Right atrium auricular region (tissue), 2 donors: ENCODE data around the gene CAMTA1. TPM values are rescaled to one million over a fixed set of nuclear protein-coding genes. Genes with fewer than 3 reads are reported as not detected.

Source experiments
- DNase-seq: peaks from one replicate; pipeline ENCODE4 v3.0.0-alpha.2; 2019; ENCODE audit warnings: low spot score
- H3K27ac ChIP-seq, 2 donors: fragments of 200-600 bp; sonication (generic); 1 replicate in 1 of 2; 2 replicates in 1 of 2; pipeline ENCODE4 v1.5.1; 2016 to 2019
- H3K27me3 ChIP-seq, 2 donors: fragments of 200-600 bp; sonication (generic); one replicate each; pipeline versions ENCODE4 v1.5.1 to v1.6.0; 2017 to 2019
- H3K36me3 ChIP-seq: fragments of 200-600 bp; sonication (generic); one replicate; pipeline ENCODE4 v1.5.1; 2016
- H3K4me1 ChIP-seq, 2 donors: fragments of 200-600 bp; sonication (generic); one replicate each; pipeline versions ENCODE4 v1.5.1 to v1.6.0; 2017 to 2019
- H3K4me3 ChIP-seq, 2 donors: fragments of 200-600 bp; sonication (generic); 1 replicate in 1 of 2; 2 replicates in 1 of 2; pipeline ENCODE4 v1.5.1; 2017 to 2019; ENCODE audit warnings: mild to moderate bottlenecking in 1 of 2, moderate library complexity in 1 of 2
- H3K9me3 ChIP-seq, 2 donors: fragments of 200-600 bp; sonication (generic); one replicate each; pipeline ENCODE4 v1.5.1; 2019
- total RNA-seq, 2 donors: library from RNA; depleted of rRNA; stranded (reverse); fragments of >200 nt; gene quantifications; one replicate each; pipeline ENCODE4 v1.1.0, GENCODE V29; 2016
- TF ChIP-seq, protein P1 (sequence below), 2 donors: fragments of 200-600 bp; sonication (generic); IDR thresholded peaks; one replicate each; pipeline ENCODE4 v1.5.1; 2019; ENCODE audit warnings: antibody characterized with exemption in 2 of 2

The CAMTA1 gene
- total RNA-seq, 2 donors from 2014 or later: 132 to 190 TPM

GRCh38 chr1:7209336-7209735 lies 424.1 kb downstream of the CAMTA1 start:
- TF ChIP-seq, protein P1, sequence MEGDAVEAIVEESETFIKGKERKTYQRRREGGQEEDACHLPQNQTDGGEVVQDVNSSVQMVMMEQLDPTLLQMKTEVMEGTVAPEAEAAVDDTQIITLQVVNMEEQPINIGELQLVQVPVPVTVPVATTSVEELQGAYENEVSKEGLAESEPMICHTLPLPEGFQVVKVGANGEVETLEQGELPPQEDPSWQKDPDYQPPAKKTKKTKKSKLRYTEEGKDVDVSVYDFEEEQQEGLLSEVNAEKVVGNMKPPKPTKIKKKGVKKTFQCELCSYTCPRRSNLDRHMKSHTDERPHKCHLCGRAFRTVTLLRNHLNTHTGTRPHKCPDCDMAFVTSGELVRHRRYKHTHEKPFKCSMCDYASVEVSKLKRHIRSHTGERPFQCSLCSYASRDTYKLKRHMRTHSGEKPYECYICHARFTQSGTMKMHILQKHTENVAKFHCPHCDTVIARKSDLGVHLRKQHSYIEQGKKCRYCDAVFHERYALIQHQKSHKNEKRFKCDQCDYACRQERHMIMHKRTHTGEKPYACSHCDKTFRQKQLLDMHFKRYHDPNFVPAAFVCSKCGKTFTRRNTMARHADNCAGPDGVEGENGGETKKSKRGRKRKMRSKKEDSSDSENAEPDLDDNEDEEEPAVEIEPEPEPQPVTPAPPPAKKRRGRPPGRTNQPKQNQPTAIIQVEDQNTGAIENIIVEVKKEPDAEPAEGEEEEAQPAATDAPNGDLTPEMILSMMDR (IDR thresholded peaks at IDR 0.05): no peak
- no peak for DNase-seq
- H3K4me1 ChIP-seq: no peaks in the 10 kb centered on the region
- H3K4me3 ChIP-seq: no peak overlapping the region
- H3K9me3 ChIP-seq: no peaks in the 10 kb centered on the region
- H3K36me3 ChIP-seq: no peaks in the 10 kb centered on the region
- H3K27ac ChIP-seq: no peak overlapping the region
- H3K27me3 ChIP-seq: no peaks in the 10 kb centered on the region

DNA sequence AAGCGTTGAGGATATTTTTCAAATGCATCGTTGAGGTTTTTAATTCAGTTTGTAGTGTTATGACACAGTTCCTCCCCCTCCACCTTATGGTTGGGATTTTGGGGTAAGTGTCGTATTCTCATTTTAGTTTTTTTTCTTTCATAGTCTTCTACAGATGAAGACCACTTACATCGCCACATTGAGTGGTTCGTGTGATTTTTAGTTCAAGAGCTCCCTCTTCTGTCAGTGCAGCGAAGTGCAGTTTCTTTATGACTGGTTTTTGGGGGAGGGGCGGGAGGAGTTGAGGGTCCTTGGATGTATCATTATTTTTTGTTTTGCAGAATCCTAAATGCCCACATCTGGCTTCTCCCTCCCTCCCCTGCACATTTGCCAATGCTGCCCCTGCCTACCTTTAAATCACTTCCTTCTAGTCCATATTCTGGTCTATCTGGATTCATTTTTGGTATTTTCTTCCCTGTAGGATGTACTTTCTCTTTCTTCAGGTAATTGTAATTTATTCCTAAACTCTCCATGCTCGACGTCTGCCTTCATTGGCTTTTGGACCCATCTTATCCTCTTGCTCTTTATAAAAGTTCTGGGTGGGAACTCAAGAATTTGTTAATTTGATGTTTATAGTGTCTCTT lies 433.1 kb downstream of the CAMTA1 start:
- Histone ChIP-seq H3K27ac (no peak overlapping the region), H3K36me3 (no peaks in the 10 kb centered on the region), H3K4me1 (no peaks in the 10 kb centered on the region), H3K4me3 (no peak overlapping the region), H3K27me3 (no peaks in the 10 kb centered on the region), H3K9me3 (no peaks in the 10 kb centered on the region)
- TF ChIP-seq, protein P1 (IDR thresholded peaks at IDR 0.05): peak; percentile 39 to 69
- no peak for DNase-seq

DNA sequence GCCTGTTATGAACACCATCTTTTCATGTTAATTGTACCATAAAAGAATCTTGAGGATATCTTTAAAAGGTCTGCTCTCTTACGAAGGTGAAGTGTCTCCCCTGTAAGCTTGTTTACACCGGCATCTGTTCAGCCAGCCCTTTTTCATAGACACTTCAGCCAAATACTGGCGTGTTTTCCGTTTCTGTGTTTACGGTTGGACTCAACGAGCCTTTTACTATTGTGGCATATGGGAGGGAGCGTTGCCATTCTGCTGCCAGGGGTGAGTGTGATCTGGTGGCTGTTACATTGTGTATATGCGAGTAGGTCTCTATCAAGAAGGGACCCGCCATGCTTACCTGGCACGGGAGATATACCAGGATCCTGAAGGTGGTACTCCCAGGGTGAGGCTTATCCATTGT lies 433.8 kb downstream of the CAMTA1 start:
- no peak overlapping the region for H3K4me3 ChIP-seq
- no peak for DNase-seq
- no peaks in the 10 kb centered on the region for H3K4me1 ChIP-seq
- no peaks in the 10 kb centered on the region for H3K27me3 ChIP-seq
- H3K36me3 ChIP-seq: no peaks in the 10 kb centered on the region
- TF ChIP-seq, protein P1 (IDR thresholded peaks at IDR 0.05): no peak
- H3K27ac ChIP-seq: no peak overlapping the region
- no peaks in the 10 kb centered on the region for H3K9me3 ChIP-seq

GRCh38 chr1:7220007-7220406 lies 434.8 kb downstream of the CAMTA1 start:
- Histone ChIP-seq H3K27me3 (no peaks in the 10 kb centered on the region), H3K36me3 (no peaks in the 10 kb centered on the region), H3K9me3 (no peaks in the 10 kb centered on the region), H3K4me1 (no peaks in the 10 kb centered on the region), H3K4me3 (no peak overlapping the region), H3K27ac (no peak overlapping the region)
- TF ChIP-seq, protein P1 (IDR thresholded peaks at IDR 0.05): no peak
- no peak for DNase-seq

- Histone ChIP-seq H3K27me3 (no peaks in the 10 kb centered on the region), H3K4me1 (no peaks in the 10 kb centered on the region), H3K27ac (no peak overlapping the region), H3K4me3 (no peak overlapping the region), H3K36me3 (no peaks in the 10 kb centered on the region), H3K9me3 (no peaks in the 10 kb centered on the region)
- no peak for DNase-seq
- TF ChIP-seq, protein P1 (IDR thresholded peaks at IDR 0.05): no peak
Measured at GRCh38 chr1:7220712-7221252, 435.5 kb downstream of the CAMTA1 start.
